ENCODE data around the gene MAMLD1. TPM values are rescaled to one million over a fixed set of nuclear protein-coding genes. Genes with fewer than 3 reads are reported as not detected.

The MAMLD1 gene
- total RNA-seq, 1 experiment from 2014 or later, result 0.48 TPM

GRCh38 chrX:150375243-150375770 lies 12.2 kb downstream of the MAMLD1 start:
- H3K27me3 ChIP-seq (ENCODE audit: insufficient read depth, low read length), result no peaks in the 10 kb centered on the region; the same call in 1 of the 2 replicates
- no peaks in the 10 kb centered on the region for H3K79me1 ChIP-seq (ENCODE audit: insufficient read depth, low read depth, low read length, poor library complexity, severe bottlenecking)
- H3K56ac ChIP-seq (ENCODE audit: insufficient read length, low read depth, low read length), result no peak overlapping the region
- H4K91ac ChIP-seq (ENCODE audit: insufficient read length, low read depth, low read length), result no peak overlapping the region
- H3K36me3 Mint-ChIP-seq (ENCODE audit: insufficient read depth in 1 of 3, low read depth in 3 of 3), result no peaks in the 10 kb centered on the region; a peak in 1 of 7 replicates
- no peak overlapping the region for H3K4me2 ChIP-seq (ENCODE audit: insufficient read depth, insufficient read length, low read length)
- no CpG with 5 or more reads among the region's 4 CpGs for WGBS (ENCODE audit: extremely low coverage, insufficient read length, low lambda C conversion rate)
- no peak overlapping the region for H3T11ph ChIP-seq (ENCODE audit: low read length)
- H2BK15ac ChIP-seq (ENCODE audit: low read depth, low read length), result no peak overlapping the region
- H2AK5ac ChIP-seq (ENCODE audit: insufficient read length, low read length), result no peak overlapping the region
- H3K14ac ChIP-seq (ENCODE audit: insufficient read depth, low read length), result no peak overlapping the region
- no peak overlapping the region for H4K8ac ChIP-seq (replicated peaks; ENCODE audit: insufficient read length, low read depth, low read length)
- TF ChIP-seq, protein P1, sequence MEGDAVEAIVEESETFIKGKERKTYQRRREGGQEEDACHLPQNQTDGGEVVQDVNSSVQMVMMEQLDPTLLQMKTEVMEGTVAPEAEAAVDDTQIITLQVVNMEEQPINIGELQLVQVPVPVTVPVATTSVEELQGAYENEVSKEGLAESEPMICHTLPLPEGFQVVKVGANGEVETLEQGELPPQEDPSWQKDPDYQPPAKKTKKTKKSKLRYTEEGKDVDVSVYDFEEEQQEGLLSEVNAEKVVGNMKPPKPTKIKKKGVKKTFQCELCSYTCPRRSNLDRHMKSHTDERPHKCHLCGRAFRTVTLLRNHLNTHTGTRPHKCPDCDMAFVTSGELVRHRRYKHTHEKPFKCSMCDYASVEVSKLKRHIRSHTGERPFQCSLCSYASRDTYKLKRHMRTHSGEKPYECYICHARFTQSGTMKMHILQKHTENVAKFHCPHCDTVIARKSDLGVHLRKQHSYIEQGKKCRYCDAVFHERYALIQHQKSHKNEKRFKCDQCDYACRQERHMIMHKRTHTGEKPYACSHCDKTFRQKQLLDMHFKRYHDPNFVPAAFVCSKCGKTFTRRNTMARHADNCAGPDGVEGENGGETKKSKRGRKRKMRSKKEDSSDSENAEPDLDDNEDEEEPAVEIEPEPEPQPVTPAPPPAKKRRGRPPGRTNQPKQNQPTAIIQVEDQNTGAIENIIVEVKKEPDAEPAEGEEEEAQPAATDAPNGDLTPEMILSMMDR (conservative IDR thresholded peaks at IDR 0.05), result no peak
- H3K27me3 Mint-ChIP-seq (ENCODE audit: low read depth), result peaks cover 28% of the 10 kb centered on the region
- H3K4me1 ChIP-seq (ENCODE audit: insufficient read depth, low read length), result peaks cover 5% of the 10 kb centered on the region; the same call in 1 of the 2 replicates
- no peak overlapping the region for H3K4me3 Mint-ChIP-seq
- no peak overlapping the region for H2AFZ ChIP-seq (ENCODE audit: low read length)
- H3K9me3 Mint-ChIP-seq, result peaks cover 62 to 73% of the 10 kb centered on the region in 2 experiments
- no peak overlapping the region for H3K27ac Mint-ChIP-seq
- no peaks in the 10 kb centered on the region for H3K9me3 ChIP-seq (ENCODE audit: control insufficient read depth, low read depth, low read length)
- no peak overlapping the region for H3K9ac ChIP-seq (ENCODE audit: extremely low read depth, insufficient read length, low read length)
- no peak overlapping the region for H3K18ac ChIP-seq (ENCODE audit: insufficient read length, low read depth, low read length)
- H3K23ac ChIP-seq (ENCODE audit: insufficient read length, low read depth, low read length), result no peak overlapping the region
- no peak overlapping the region for H3K4ac ChIP-seq (ENCODE audit: low read depth, low read length)
- no peak overlapping the region for H2BK120ac ChIP-seq (ENCODE audit: low read depth, low read length, poor library complexity, severe bottlenecking)
- no peaks in the 10 kb centered on the region for H3K23me2 ChIP-seq (ENCODE audit: insufficient read length, low read depth, low read length, poor library complexity, severe bottlenecking)
- no peak overlapping the region for H3K27ac ChIP-seq (ENCODE audit: insufficient read length, low read depth, low read length)
- no peak overlapping the region for H4K5ac ChIP-seq (ENCODE audit: insufficient read length, low read depth, low read length)
- no peaks in the 10 kb centered on the region for H4K20me1 ChIP-seq (ENCODE audit: control insufficient read depth, insufficient read depth, insufficient read length)
- peaks cover 18 to 30% of the 10 kb centered on the region in 2 experiments for H3K4me1 Mint-ChIP-seq
- no peak overlapping the region for H2BK20ac ChIP-seq (ENCODE audit: low read depth, low read length, poor library complexity, severe bottlenecking)
- no peak overlapping the region for H2BK12ac ChIP-seq (ENCODE audit: insufficient read length, low read depth, low read length)
- no peak overlapping the region for H2BK5ac ChIP-seq (ENCODE audit: insufficient read length, low read length)
- no peaks in the 10 kb centered on the region for H3K79me2 ChIP-seq (ENCODE audit: insufficient read depth, low read length)
- DNase-seq, result no peak
